ENCODE results near the gene HNRNPA2B1. TPM values are rescaled to one million over a fixed set of nuclear protein-coding genes. Genes with fewer than 3 reads are reported as not detected.

Gene HNRNPA2B1
- total and polyA plus RNA-seq, 2 of the 4 experiments (the other 2 are of a cell fraction), result 49.3 to 515 TPM

DNA sequence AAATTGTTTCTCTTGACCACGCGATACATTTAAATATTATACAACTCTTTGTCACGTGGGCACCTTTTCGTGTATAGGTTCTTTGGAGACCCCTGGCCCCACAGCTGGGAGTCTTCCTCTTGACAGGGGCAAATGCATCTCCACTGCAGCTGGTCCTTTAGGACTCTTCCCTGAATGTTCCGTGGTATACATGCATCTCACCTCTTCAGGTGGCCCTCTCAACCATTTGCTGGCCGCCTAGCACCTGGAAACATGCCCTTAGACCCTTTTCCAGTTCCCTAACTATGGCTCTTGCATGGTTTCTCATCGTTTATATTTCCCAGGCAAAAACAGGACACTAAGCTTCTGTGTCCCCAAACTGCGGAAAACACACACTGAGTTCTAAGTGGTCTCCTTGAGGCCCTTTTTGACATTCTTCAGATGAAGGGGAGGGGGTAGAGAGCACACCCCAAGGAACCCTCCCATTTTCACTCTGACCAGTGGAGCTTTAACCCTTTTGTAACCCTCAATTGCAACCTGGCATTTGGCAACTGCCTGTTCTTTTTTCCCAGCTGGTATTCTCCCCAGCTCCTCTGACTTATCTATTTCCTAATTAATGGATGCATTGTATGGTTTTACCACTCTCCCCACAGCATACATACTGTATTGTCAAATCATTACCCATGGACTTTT, 20.6 kb downstream of the HNRNPA2B1 start:
- intact Hi-C loops (cut with micrococcal nuclease), result loop anchor here (5.0 kb wide), 1 partner anchor 88 kb away; no protein-coding TSS in a partner anchor
- no CpG with 5 or more reads among the region's 8 CpGs for WGBS, 2 experiments (ENCODE audit: extremely low coverage in 2 of 2, insufficient read length in 1 of 2)
- CTCF ChIA-PET, result interaction anchor here (0.6 kb wide), 1 partner anchor 1226 kb away, joined by 3 read pairs; no protein-coding TSS in a partner anchor

More for the DNA sequence above, 20.6 kb downstream of the HNRNPA2B1 start:
- H3K9me1 ChIP-seq (ENCODE audit: insufficient read depth, low read length), result no peaks in the 10 kb centered on the region; the same call in 1 of the 2 replicates
- no peak overlapping the region for H4K5ac ChIP-seq (ENCODE audit: low read depth, low read length)
- in situ Hi-C loops (cut with MboI; ENCODE audit: low sequenced_read_pairs) (no loop called here), dilution Hi-C loops (cut with HindIII; ENCODE audit: low sequenced_read_pairs, unreplicated experiment) (no loop called here)
- no peak overlapping the region for H2BK5ac ChIP-seq (ENCODE audit: low read depth, low read length, poor library complexity, severe bottlenecking)
- no peak overlapping the region for H3K4me2 ChIP-seq (ENCODE audit: low read depth, low read length)
- H3K79me1 ChIP-seq (ENCODE audit: low read depth in 1 of 2, low read length in 2 of 2), result no peaks in the 10 kb centered on the region
- TF ChIP-seq CHD1 (IDR thresholded peaks at IDR 0.05; ENCODE audit: low read depth, low read length), result no peak
- TF ChIP-seq POLR2A (IDR thresholded peaks at IDR 0.05; ENCODE audit: low read depth, low read length), result peak; percentile 41; the same call in 1 of the 2 replicates
- TF ChIP-seq RAD21 (IDR thresholded peaks at IDR 0.05; ENCODE audit: low read length), result no peak
- no peak for TF ChIP-seq MXI1 (IDR thresholded peaks at IDR 0.05; ENCODE audit: borderline replicate concordance, low read depth, low read length)
- TF ChIP-seq RFX5 (IDR thresholded peaks at IDR 0.05; ENCODE audit: low read depth, low read length), result no peak
- no peak for TF ChIP-seq CEBPB (IDR thresholded peaks at IDR 0.05; ENCODE audit: low read depth, low read length)
- no peak for TF ChIP-seq NFE2L2 (IDR thresholded peaks at IDR 0.05; ENCODE audit: low read depth, low read length)
- TF ChIP-seq, protein P1, sequence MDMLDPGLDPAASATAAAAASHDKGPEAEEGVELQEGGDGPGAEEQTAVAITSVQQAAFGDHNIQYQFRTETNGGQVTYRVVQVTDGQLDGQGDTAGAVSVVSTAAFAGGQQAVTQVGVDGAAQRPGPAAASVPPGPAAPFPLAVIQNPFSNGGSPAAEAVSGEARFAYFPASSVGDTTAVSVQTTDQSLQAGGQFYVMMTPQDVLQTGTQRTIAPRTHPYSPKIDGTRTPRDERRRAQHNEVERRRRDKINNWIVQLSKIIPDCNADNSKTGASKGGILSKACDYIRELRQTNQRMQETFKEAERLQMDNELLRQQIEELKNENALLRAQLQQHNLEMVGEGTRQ (IDR thresholded peaks at IDR 0.05; ENCODE audit: low read depth, low read length), result no peak
- H2BK20ac ChIP-seq (ENCODE audit: low read depth, low read length), result no peak overlapping the region
- H3K18ac ChIP-seq (ENCODE audit: low read depth, low read length), result no peak overlapping the region
- H3K4me3 ChIP-seq (ENCODE audit: insufficient read depth, low read depth, low read length), result no peak overlapping the region
- H3K27me3 ChIP-seq (ENCODE audit: control insufficient read depth, insufficient read depth, low read length), result no peaks in the 10 kb centered on the region
- no peak overlapping the region for H2AK5ac ChIP-seq (ENCODE audit: low read depth, low read length)
- no peak overlapping the region for H3K14ac ChIP-seq (replicated peaks; ENCODE audit: low read depth, low read length)
- H2BK15ac ChIP-seq (ENCODE audit: low read depth, low read length), result no peak overlapping the region
- H4K91ac ChIP-seq (ENCODE audit: insufficient read depth, low read depth, low read length), result no peak overlapping the region
- no peak overlapping the region for H3K4ac ChIP-seq (ENCODE audit: low read depth, low read length)
- H4K8ac ChIP-seq (ENCODE audit: low read depth in 2 of 2, low read length in 2 of 2), result no peak overlapping the region
- BruUV-seq (replicated peaks), result no TSS peak
- H3K36me3 ChIP-seq (ENCODE audit: control insufficient read depth, insufficient read depth, low read length), result no peaks in the 10 kb centered on the region
- ATAC-seq (ENCODE audit: low read depth) (0 out of 2 replicates have a peak, but pooled peaks have one; percentile 5), DNase-seq (no peak)
- H2AFZ ChIP-seq (replicated peaks; ENCODE audit: low read length, poor library complexity), result no peak overlapping the region
- H4K20me1 ChIP-seq (ENCODE audit: insufficient read depth, low read length), result peaks cover 15% of the 10 kb centered on the region
- H3K4me1 ChIP-seq (ENCODE audit: control insufficient read depth, insufficient read depth, low read length), result no peaks in the 10 kb centered on the region
- no peak overlapping the region for H3K9ac ChIP-seq (ENCODE audit: low read depth, low read length)
- no peak overlapping the region for H3K23ac ChIP-seq (ENCODE audit: low read depth, low read length)
- H3K9me3 ChIP-seq (ENCODE audit: control insufficient read depth, insufficient read depth, low read length), result no peaks in the 10 kb centered on the region
- no peak overlapping the region for H3K27ac ChIP-seq (ENCODE audit: insufficient read depth, low read length)
- POLR2A ChIA-PET (ENCODE audit: unreplicated experiment), result interaction anchor here (1.1 kb wide), 1 partner anchor 9 kb away, joined by 4 read pairs; no protein-coding TSS in a partner anchor
- no peak overlapping the region for H2AK9ac ChIP-seq (replicated peaks; ENCODE audit: low read depth, low read length, poor library complexity)
- no peak overlapping the region for H3K56ac ChIP-seq (ENCODE audit: extremely low read depth, insufficient read depth, low read length)
- no peak overlapping the region for H2BK120ac ChIP-seq (ENCODE audit: low read depth, low read length)

All from IMR-90 (cell line).